Activated T-helper 2 cell treated with anti-CD3 and anti-CD28 coated beads, Interferon-gamma antibody, Interleukin-2, Interleukin-4, amounts not matched to agents 10 μg/mL and 5 μg/mL and 100 μg/mL, durations not matched to agents 14 hours and 24 hours and 36 hours (primary cell): ENCODE results near the gene CASZ1. TPM values are rescaled to one million over a fixed set of nuclear protein-coding genes. Genes with fewer than 3 reads are reported as not detected.

Experiments
- DNase-seq: peaks from one replicate; pipeline ENCODE4 v3.0.0; 2021; ENCODE audit warnings: low spot score
- H3K27ac Mint-ChIP-seq: one replicate; pipeline ENCODE4 v1.8.0; 2021; ENCODE audit warnings: mixed read lengths
- H3K27me3 Mint-ChIP-seq: one replicate; pipeline ENCODE4 v1.8.0; 2021; ENCODE audit warnings: low read depth, mixed read lengths
- H3K36me3 Mint-ChIP-seq: one replicate; pipeline ENCODE4 v1.8.0; 2021; ENCODE audit warnings: low read depth, mixed read lengths
- H3K4me1 Mint-ChIP-seq: one replicate; pipeline ENCODE4 v1.8.0; 2021; ENCODE audit warnings: low read depth, mixed read lengths
- H3K4me3 Mint-ChIP-seq: one replicate; pipeline ENCODE4 v1.8.0; 2021; ENCODE audit warnings: low read depth, mild to moderate bottlenecking, moderate library complexity, mixed read lengths
- H3K9me3 Mint-ChIP-seq: one replicate; pipeline ENCODE4 v1.8.0; 2021; ENCODE audit warnings: mixed read lengths
- intact Hi-C: fragments of 100-400 bp; cut with micrococcal nuclease; formaldehyde crosslinking; loops from one replicate; pipeline ENCODE4 v1.15.1; 2023
- total RNA-seq: library from RNA; stranded (reverse); gene quantifications from 2 replicates; pipeline ENCODE4 v1.2.3, GENCODE V29; 2022

Gene CASZ1
- total RNA-seq, 1 donor from 2014 or later, result 9.9 TPM

GRCh38 chr1:10714337-10715114, 81.9 kb downstream of the CASZ1 start:
- H3K4me1 Mint-ChIP-seq, result no peaks in the 10 kb centered on the region
- H3K27me3 Mint-ChIP-seq, result peaks cover 7% of the 10 kb centered on the region
- no peak overlapping the region for H3K4me3 Mint-ChIP-seq
- DNase-seq, result no peak
- no peak overlapping the region for H3K27ac Mint-ChIP-seq
- no peaks in the 10 kb centered on the region for H3K36me3 Mint-ChIP-seq
- H3K9me3 Mint-ChIP-seq, result no peaks in the 10 kb centered on the region
- intact Hi-C loops, result no loop called here

DNA sequence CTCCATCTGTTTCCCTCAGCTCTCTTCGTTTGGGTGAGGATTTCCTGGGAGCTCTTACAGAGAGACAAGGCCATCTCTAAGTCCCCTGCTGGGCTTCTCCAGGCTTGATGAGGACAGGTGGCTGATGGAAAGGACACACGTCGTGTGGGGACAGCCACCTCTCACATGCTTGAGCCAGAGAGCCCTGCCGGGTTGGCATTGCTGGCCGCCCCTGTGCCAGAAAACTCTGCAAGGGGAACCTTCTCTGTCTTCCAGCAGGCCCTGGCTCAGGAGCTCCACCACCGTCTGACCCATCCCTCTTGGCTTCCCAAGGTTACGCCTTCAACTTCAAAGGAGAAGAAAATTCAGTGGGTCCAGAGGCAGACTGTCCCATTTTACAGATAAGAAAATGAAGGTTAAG, 82.8 kb downstream of the CASZ1 start:
- peaks cover 7% of the 10 kb centered on the region for H3K27me3 Mint-ChIP-seq
- no peak overlapping the region for H3K27ac Mint-ChIP-seq
- no peaks in the 10 kb centered on the region for H3K9me3 Mint-ChIP-seq
- no peak for DNase-seq
- H3K4me3 Mint-ChIP-seq, result no peak overlapping the region
- no peaks in the 10 kb centered on the region for H3K36me3 Mint-ChIP-seq
- H3K4me1 Mint-ChIP-seq, result no peaks in the 10 kb centered on the region
- intact Hi-C loops, result no loop called here

DNA sequence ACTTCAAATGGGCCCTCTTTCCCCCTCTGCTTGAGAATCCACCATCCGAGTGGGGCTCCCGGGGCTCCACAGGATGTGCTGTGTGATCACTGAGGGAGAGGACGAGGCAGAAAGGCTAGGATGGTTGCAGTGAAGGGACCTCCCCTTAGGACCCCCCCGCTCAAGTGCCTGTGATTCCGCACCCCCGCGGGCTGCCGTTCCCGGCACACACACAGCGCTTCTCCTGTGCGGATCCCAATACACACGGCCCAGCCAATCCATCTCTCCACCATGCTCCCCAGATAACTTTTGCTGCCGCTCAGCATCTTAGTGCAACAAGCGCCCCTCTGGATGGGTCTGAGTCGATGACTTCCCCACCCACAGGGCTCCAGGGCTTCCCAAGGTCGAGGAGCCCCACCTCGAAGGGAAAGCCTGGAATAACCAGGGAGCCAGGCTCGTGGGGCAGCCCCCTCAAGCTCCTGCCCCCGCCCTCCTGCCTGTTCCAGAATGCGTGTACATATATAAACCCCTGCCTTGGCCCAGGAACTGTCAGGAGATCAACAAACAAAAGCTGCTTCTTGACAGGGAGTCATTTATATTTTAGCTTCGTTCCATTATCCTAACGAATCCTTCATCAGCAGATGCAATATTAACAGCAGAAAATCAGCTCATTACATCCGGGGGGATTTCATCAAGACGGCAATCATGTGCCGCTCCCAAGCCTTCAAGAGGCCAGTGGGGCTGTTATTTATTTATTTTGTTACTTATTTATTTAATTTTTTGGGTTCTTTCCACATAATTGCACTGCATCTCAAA, 83.7 kb downstream of the CASZ1 start:
- intact Hi-C loops, result no loop called here
- H3K27me3 Mint-ChIP-seq, result peaks cover 11% of the 10 kb centered on the region
- H3K4me3 Mint-ChIP-seq, result no peak overlapping the region
- H3K36me3 Mint-ChIP-seq, result no peaks in the 10 kb centered on the region
- no peak for DNase-seq
- no peaks in the 10 kb centered on the region for H3K9me3 Mint-ChIP-seq
- H3K27ac Mint-ChIP-seq, result no peak overlapping the region
- no peaks in the 10 kb centered on the region for H3K4me1 Mint-ChIP-seq

GRCh38 chr1:10710489-10710888, 86.0 kb downstream of the CASZ1 start:
- H3K9me3 Mint-ChIP-seq, result no peaks in the 10 kb centered on the region
- intact Hi-C loops, result no loop called here
- H3K27me3 Mint-ChIP-seq, result peaks cover 4% of the 10 kb centered on the region
- H3K36me3 Mint-ChIP-seq, result no peaks in the 10 kb centered on the region
- no peak overlapping the region for H3K27ac Mint-ChIP-seq
- no peak for DNase-seq
- H3K4me1 Mint-ChIP-seq, result no peaks in the 10 kb centered on the region
- H3K4me3 Mint-ChIP-seq, result no peak overlapping the region

DNA sequence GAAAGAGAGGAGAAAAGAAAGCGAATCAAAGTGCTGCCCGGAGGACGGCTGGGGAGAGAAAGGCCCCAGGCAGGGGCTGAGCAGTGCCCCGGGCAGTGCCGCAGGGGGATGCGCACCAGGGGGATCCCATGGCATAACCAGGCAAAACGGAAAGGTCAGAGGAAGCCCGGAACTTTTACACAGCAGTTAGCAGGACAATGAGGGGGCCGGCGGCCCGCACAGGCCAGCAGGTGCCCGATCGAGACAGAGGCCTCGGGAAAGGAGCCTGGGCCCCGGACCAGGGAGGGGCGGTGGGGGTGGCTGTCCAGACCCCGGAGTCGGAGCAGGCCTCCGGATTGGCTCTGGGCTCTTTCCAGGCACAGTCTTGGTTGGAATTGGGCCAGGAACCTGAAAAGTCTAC, 86.8 kb downstream of the CASZ1 start:
- Mint-ChIP-seq H3K27me3 (peaks cover 4% of the 10 kb centered on the region), H3K4me3 (no peak overlapping the region), H3K27ac (no peak overlapping the region), H3K9me3 (no peaks in the 10 kb centered on the region), H3K36me3 (no peaks in the 10 kb centered on the region), H3K4me1 (no peaks in the 10 kb centered on the region)
- no peak for DNase-seq
- intact Hi-C loops, result no loop called here

GRCh38 chr1:10709165-10709564, 87.3 kb downstream of the CASZ1 start:
- Mint-ChIP-seq H3K27ac (no peak overlapping the region), H3K9me3 (no peaks in the 10 kb centered on the region), H3K4me1 (no peaks in the 10 kb centered on the region), H3K36me3 (no peaks in the 10 kb centered on the region), H3K27me3 (peaks cover 4% of the 10 kb centered on the region), H3K4me3 (no peak overlapping the region)
- DNase-seq, result no peak
- intact Hi-C loops, result no loop called here

- no peak for DNase-seq
- Mint-ChIP-seq H3K4me1 (no peaks in the 10 kb centered on the region), H3K36me3 (no peaks in the 10 kb centered on the region), H3K9me3 (no peaks in the 10 kb centered on the region), H3K27ac (no peak overlapping the region), H3K27me3 (peaks cover 8% of the 10 kb centered on the region), H3K4me3 (no peak overlapping the region)
- intact Hi-C loops, result no loop called here
These were observed 87.7 kb downstream of the CASZ1 start for GRCh38 chr1:10708757-10709156.

DNA sequence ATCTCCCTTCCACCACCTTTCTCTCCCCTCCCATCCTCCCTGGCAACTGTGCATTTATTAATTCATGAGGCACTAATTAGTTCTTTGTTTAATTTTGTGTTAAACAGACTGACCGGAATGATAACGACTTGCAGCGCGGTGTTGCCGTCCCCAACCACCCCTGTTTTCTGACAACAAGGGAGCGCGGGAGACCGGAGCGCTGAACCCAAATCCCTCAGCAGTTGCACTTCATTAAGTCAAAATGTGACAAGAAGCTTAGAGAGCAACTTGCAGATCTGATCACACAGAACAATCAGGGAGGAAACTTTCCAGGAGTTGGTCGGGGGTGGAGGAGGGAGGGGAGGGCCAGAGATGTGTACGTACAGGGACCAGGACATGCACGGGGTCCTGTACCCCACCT, 89.2 kb downstream of the CASZ1 start:
- no peaks in the 10 kb centered on the region for H3K4me1 Mint-ChIP-seq
- peaks cover 8% of the 10 kb centered on the region for H3K27me3 Mint-ChIP-seq
- intact Hi-C loops, result no loop called here
- H3K27ac Mint-ChIP-seq, result no peak overlapping the region
- no peaks in the 10 kb centered on the region for H3K36me3 Mint-ChIP-seq
- H3K9me3 Mint-ChIP-seq, result no peaks in the 10 kb centered on the region
- DNase-seq, result no peak
- H3K4me3 Mint-ChIP-seq, result no peak overlapping the region

DNA sequence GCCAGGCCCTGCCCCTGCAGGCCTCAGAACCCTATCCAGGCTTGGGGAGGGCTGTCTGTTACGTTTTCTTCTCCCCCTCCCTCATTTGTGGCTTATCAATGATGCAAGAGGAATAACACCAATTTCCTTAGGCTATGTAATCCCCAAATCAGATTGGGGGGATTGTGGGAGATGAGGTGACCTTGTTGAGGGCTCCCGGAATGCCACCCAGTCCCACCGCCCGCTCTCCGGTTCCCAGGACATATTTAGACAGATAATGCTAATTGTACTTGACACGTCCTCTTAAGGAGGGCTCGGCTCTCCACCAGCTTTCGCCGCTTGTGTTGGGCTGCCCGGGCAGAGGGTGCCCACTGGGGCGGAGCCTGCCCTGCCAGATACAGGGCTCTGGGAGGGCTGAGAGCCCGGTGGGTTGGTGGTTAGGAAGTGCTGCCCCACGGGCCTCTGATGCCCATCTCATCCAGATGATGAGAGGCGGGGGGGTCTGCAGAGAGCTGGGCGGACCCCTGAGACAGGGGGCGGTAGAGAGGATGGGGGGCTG, 90.0 kb downstream of the CASZ1 start:
- DNase-seq, result no peak
- H3K27me3 Mint-ChIP-seq, result peaks cover 8% of the 10 kb centered on the region
- H3K4me3 Mint-ChIP-seq, result no peak overlapping the region
- H3K4me1 Mint-ChIP-seq, result no peaks in the 10 kb centered on the region
- no peak overlapping the region for H3K27ac Mint-ChIP-seq
- intact Hi-C loops, result no loop called here
- H3K36me3 Mint-ChIP-seq, result no peaks in the 10 kb centered on the region
- no peaks in the 10 kb centered on the region for H3K9me3 Mint-ChIP-seq

GRCh38 chr1:10705953-10706352, 90.5 kb downstream of the CASZ1 start:
- H3K9me3 Mint-ChIP-seq, result no peaks in the 10 kb centered on the region
- no peaks in the 10 kb centered on the region for H3K4me1 Mint-ChIP-seq
- no peak overlapping the region for H3K4me3 Mint-ChIP-seq
- peaks cover 10% of the 10 kb centered on the region for H3K27me3 Mint-ChIP-seq
- no peaks in the 10 kb centered on the region for H3K36me3 Mint-ChIP-seq
- H3K27ac Mint-ChIP-seq, result no peak overlapping the region
- intact Hi-C loops, result no loop called here
- no peak for DNase-seq

DNA sequence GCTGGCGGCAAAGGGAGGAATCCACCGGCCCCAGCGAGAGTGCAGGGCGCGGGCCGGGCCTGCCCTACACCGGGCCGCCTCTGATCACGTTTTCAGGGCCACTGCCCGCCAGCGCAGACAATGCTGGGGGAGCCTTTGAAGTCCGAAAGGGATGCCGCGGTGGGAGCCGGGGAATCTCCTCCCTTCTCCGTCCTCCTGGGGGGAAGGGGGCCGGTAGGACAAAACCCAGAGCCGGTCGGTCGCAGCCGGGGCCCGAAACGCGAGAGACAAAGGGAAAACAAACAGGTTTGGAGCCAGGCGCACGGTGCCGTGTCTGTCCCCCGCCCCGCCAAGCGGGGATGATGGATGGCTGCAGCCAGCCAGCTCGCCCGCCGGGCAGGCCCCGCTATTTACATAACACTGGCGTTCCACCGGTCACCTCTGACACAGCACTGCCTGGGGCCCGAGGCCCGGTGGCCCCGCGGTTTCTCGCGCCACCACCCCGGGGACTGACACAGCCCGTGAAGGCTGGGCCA, 92.0 kb downstream of the CASZ1 start:
- no peaks in the 10 kb centered on the region for H3K9me3 Mint-ChIP-seq
- intact Hi-C loops, result no loop called here
- H3K27me3 Mint-ChIP-seq, result peaks cover 14% of the 10 kb centered on the region
- DNase-seq, result no peak
- H3K4me3 Mint-ChIP-seq, result no peak overlapping the region
- H3K27ac Mint-ChIP-seq, result no peak overlapping the region
- H3K36me3 Mint-ChIP-seq, result no peaks in the 10 kb centered on the region
- no peaks in the 10 kb centered on the region for H3K4me1 Mint-ChIP-seq

DNA sequence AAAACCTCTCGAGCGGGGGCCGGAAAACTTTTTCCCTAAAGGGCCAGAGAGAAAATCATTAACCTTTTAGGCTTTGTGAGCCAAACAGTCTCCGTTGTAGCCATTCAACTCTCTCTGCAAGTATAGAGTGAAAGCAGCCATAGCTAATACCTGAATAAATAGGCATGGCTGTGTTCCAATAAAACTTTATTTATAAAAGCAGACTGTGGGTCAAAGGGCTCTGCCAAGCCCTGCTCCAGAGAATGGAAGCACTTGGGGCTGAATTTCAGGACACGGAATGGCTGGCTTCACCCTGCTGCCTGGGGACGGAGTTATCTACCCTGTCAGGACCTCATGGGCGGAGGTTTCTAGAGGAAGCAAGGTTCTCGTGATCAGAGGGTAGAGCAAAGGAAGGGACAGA, 92.7 kb downstream of the CASZ1 start:
- H3K9me3 Mint-ChIP-seq, result no peaks in the 10 kb centered on the region
- DNase-seq, result no peak
- H3K27me3 Mint-ChIP-seq, result peaks cover 14% of the 10 kb centered on the region
- H3K4me3 Mint-ChIP-seq, result no peak overlapping the region
- intact Hi-C loops, result no loop called here
- no peaks in the 10 kb centered on the region for H3K36me3 Mint-ChIP-seq
- H3K27ac Mint-ChIP-seq, result no peak overlapping the region
- H3K4me1 Mint-ChIP-seq, result no peaks in the 10 kb centered on the region

- Mint-ChIP-seq H3K27me3 (peaks cover 15% of the 10 kb centered on the region), H3K4me3 (no peak overlapping the region), H3K36me3 (no peaks in the 10 kb centered on the region), H3K4me1 (peaks cover 12% of the 10 kb centered on the region), H3K9me3 (no peaks in the 10 kb centered on the region), H3K27ac (no peak overlapping the region)
- intact Hi-C loops, result no loop called here
- DNase-seq, result no peak
These were observed 95.3 kb downstream of the CASZ1 start for GRCh38 chr1:10701145-10701544.
